Vagina (tissue), 2 donors: ENCODE data around the gene PRICKLE4.

Source experiments
- POLR2A ChIP-seq, 2 donors: fragments of 450-650 bp; IDR thresholded peaks; one replicate each; pipeline ENCODE4 v1.6.1; 2017; ENCODE audit warnings: antibody characterized with exemption in 2 of 2, mild to moderate bottlenecking in 2 of 2, moderate library complexity in 2 of 2
- TF ChIP-seq, protein P1 (sequence below), 3 experiments: fragments of 450-650 bp in 2 of 3; fragments of 200-600 bp in 1 of 3; sonication (generic) in 1 of 3; IDR thresholded peaks; one replicate each; pipeline ENCODE4 v1.5.1; 2017 to 2019; ENCODE audit warnings: antibody characterized with exemption in 3 of 3, mild to moderate bottlenecking in 2 of 3, moderate library complexity in 2 of 3

DNA sequence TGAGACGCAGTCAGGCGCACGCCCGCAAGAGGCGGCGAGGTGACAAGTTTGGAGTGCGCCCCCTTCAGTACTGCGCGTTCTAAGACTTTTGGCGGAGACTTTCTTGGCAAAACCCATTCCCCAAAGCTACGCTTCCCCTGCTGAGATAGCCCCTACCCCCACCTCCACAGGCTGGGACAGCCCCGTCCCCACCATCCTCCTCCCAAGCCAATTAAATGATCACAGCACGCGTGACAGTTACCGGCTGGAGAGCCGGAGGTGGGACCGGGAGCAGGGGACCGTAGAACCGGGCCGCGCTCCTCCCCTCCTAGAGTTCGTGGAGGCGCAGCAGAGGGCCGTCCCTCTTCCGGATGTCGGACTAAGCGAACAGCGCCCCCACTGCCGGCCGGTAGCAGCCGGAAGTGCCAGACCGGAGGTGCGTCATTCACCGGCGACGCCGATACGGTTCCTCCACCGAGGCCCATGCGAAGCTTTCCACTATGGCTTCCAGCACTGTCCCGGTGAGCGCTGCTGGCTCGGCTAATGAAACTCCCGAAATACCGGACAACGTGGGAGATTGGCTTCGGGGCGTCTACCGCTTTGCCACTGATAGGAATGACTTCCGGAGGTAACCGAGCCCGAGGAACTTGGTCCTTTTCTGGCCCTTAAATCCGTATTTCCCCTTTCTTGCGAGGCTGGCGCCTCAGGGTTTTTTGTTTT lies 6.8 kb downstream of the PRICKLE4 start, which contains the start of gene TOMM6:
- peak in 1 of 2 donors; percentile 84 for TF ChIP-seq POLR2A (IDR thresholded peaks at IDR 0.05)
- TF ChIP-seq, protein P1, sequence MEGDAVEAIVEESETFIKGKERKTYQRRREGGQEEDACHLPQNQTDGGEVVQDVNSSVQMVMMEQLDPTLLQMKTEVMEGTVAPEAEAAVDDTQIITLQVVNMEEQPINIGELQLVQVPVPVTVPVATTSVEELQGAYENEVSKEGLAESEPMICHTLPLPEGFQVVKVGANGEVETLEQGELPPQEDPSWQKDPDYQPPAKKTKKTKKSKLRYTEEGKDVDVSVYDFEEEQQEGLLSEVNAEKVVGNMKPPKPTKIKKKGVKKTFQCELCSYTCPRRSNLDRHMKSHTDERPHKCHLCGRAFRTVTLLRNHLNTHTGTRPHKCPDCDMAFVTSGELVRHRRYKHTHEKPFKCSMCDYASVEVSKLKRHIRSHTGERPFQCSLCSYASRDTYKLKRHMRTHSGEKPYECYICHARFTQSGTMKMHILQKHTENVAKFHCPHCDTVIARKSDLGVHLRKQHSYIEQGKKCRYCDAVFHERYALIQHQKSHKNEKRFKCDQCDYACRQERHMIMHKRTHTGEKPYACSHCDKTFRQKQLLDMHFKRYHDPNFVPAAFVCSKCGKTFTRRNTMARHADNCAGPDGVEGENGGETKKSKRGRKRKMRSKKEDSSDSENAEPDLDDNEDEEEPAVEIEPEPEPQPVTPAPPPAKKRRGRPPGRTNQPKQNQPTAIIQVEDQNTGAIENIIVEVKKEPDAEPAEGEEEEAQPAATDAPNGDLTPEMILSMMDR (IDR thresholded peaks at IDR 0.05) = peak; percentile 50 to 97 (median 88)
